ENCODE measurements around the gene ZNF765.
"Not testable (repeated sequence)": the region's sequence is repeated elsewhere in the genome, so short reads cannot be mapped to it uniquely, and the experiment has no call there.

ZNF765 gene

DNA sequence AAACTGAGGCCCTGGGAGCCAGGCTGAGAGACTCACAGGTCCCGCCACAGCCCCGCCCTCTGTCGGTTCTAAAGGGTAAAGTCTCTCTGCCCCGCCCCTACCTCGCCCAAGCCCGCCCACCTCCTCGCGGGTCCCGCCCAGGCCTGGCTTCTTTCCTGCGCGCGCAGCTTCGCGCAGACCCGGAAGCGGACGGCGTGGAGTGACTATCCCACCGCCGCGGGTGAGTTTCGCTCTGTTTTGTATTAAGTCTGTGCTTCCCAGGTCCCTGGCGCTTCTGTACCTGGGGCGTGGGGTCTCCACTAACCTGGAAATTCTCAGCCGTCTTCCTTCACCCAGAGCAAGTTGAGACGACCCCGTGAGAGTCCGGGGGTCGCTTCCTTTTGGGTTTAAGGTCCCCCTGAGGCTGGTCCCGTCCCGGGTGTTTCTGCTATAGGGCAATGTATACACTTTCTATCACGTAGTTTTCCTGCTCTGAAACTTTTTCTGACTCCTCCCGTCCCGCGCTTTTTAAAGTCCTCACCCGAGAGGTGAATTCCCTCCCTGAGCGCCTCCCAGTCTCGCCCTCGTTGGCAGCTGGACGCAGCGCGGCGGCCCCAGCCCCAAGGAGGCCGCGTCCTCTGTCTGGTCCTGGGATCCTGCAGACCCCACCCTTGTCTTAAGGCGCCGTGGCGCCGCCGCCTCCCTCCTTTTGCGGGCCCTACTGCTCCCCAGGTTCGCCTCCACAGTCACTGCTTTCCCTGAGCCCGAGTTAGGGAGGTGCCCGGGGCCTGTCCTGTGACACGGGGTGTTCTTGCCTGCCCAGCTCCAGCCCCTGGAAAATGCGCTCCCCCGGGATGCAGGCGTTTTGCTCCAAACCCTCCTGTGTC, at the start of gene ZNF765:
Gene ZNF765, plus strand, starts transcription at position 176 of the 866 bp plus-strand sequence. CDS start 2,867 bp downstream, outside the sequence.
- peak within 1 kb of the TSS; percentile 88 for H3K4me3 ChIP-seq (ENCODE audit: low read depth, low read length)
- DNase-seq (ENCODE audit: low read depth): peak; percentile 60
- TF ChIP-seq, protein P1, sequence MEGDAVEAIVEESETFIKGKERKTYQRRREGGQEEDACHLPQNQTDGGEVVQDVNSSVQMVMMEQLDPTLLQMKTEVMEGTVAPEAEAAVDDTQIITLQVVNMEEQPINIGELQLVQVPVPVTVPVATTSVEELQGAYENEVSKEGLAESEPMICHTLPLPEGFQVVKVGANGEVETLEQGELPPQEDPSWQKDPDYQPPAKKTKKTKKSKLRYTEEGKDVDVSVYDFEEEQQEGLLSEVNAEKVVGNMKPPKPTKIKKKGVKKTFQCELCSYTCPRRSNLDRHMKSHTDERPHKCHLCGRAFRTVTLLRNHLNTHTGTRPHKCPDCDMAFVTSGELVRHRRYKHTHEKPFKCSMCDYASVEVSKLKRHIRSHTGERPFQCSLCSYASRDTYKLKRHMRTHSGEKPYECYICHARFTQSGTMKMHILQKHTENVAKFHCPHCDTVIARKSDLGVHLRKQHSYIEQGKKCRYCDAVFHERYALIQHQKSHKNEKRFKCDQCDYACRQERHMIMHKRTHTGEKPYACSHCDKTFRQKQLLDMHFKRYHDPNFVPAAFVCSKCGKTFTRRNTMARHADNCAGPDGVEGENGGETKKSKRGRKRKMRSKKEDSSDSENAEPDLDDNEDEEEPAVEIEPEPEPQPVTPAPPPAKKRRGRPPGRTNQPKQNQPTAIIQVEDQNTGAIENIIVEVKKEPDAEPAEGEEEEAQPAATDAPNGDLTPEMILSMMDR (IDR thresholded peaks at IDR 0.05; ENCODE audit: control insufficient read depth, extremely low read depth, insufficient read depth): 0 out of 2 replicates have a peak, but pooled peaks have one; percentile 11

DNA sequence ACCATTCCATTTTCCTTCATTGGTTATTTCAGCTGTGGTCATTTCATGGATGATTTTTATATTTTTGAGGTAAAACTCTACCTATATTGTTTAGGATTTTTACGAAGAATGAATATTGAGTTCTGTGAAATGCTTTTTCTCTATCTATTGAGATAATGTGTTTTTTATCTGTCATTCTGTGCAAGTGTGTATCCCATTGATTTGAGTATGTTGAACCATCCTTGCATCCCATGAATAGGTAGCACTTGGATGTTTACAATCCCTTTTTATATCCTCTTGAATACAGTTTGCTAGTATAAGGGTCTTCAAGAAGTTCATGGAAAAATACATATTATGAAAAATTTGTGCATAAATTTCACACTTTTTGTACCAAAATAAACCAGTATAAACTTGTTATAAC, 39.2 kb upstream of the ZNF765 start:
- H3K4me3 ChIP-seq (ENCODE audit: low read depth, low read length): no peak overlapping the region
- TF ChIP-seq, protein P1 (IDR thresholded peaks at IDR 0.05; ENCODE audit: control insufficient read depth, extremely low read depth, insufficient read depth): no peak
- DNase-seq (ENCODE audit: low read depth): no peak

DNA sequence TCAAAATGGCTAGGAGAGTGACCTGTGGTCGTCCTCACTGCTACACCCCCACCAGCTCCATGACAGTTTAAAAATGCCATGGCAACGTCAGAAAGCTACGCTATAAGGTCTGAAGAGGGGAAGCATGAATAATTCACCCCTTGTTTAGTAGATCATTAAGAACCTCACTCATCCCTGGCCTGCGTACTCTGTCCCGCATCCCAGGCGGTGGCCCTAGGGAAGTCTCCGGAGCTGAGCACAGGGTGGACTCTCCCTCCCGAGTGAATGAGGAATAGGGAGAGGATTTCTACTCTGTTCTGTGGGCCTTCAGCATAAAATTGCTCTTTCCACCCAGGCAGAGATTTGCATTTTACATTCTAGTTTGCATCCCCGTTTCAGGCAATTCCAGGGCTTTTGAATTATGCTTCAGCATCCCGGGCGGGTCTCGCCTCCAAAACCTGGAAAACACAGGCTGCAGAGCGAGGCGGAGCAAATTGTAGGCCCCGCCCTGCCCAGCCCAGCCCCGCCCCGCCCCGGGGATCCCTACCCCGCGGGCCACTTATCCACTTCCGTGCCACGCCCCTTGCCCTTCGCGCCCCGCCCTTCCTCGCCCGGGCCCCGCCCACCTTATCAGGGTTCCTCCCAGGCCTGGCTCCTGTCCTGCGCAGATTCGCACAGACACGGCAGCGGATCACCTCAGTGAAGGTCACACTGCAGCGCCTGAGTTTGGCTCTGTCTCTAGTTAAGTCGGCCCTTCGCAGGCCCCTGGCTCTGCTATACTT, 36.9 kb upstream of the ZNF765 start:
- H3K4me3 ChIP-seq (ENCODE audit: low read depth, low read length): no peak overlapping the region
- TF ChIP-seq, protein P1 (IDR thresholded peaks at IDR 0.05; ENCODE audit: control insufficient read depth, extremely low read depth, insufficient read depth): no peak
- no peak for DNase-seq (ENCODE audit: low read depth)

DNA sequence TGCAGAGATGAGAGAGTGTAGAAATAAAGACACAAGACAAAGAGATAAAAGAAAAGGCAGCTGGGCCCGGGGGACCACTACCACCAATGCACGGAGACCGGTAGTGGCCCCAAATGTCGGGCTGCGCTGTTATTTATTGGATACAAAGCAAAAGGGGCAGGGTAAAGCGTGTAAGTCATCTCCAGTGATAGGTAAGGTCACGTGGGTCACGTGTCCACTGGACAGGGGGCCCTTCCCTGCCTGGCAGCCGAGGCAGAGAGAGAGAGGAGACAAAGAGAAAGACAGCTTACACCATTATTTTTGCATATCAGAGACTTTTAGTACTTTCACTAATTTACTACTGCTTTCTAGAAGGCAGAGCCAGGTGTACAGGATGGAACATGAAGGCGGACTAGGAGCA, 34.9 kb upstream of the ZNF765 start:
- DNase-seq (ENCODE audit: low read depth); H3K4me3 ChIP-seq (ENCODE audit: low read depth, low read length): not testable (repeated sequence)

DNA sequence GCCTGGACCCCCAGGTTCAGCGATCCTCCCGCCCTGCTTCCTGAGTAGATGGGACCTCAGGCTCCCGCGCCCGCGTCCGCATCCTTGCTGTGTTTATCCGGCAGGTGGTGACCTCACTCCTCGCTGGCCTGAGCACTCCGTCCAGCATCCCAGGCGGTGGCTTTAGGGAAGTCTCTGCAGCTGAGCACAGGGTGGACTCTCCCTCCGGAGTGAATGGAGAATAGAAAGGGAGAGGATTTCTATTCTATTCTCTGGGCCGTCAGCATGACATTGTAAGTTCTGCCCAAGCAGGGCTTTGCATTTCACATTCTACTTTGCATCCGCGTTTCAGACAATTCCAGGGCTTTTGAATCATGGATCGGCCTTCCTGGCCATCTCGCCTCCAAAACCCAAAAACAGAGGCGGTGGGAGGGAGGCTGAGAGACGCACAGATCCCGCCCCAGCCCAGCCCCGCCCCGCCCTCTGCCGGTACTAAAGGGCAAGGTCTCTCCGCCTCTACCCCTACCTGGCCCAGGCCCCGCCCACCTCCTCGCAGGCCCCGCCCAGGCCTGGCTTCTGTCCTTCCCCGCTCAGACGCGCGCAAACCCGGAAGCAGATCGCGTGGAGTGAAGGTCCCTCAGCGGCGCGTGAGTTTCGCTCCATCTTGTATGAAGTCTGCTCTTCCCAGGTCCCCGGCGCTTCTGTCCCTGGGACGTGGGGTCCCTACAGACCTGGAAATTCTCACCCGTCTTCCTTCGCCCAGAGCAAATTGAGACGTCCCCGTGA, 29.6 kb upstream of the ZNF765 start, which contains the start of gene ZNF525:
Gene ZNF525, plus strand, starts transcription at position 572 of the 765 bp plus-strand sequence. CDS start 6,577 bp downstream, outside the sequence.
- TF ChIP-seq, protein P1 (IDR thresholded peaks at IDR 0.05; ENCODE audit: control insufficient read depth, extremely low read depth, insufficient read depth): peak; percentile 43; the same call in 1 of the 2 replicates
- H3K4me3 ChIP-seq (ENCODE audit: low read depth, low read length): peak within 1 kb of the TSS; percentile 74
- DNase-seq (ENCODE audit: low read depth): peak; percentile 59

DNA sequence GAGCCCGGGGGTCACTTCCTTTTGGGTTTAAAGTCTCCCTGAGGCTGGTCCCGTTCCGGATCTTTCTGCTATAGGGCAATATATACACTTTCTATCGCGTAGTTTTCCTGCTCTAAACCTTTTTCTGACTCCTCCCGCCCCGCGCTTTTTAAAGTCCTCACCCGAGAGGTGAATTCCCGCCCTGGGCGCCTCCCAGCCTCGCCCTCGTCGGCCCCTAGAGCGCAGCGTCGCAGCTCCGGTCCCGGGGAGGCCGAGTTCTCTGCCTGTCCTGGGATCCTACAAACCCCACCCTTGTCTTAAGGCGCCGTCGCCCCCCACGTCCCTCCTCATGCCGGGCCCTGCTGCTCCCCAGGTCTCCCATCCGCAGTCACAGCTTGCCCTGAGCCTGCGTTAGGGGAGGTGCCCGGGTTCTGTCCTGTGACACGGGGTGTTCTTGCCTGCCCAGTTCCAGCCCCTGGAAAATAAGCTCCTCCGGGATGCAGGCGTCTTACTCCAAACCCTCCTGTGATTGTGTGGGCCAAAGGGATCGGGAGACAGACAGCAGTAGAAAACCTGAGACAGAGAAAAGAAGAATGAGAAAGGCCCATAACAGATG, 29.0 kb upstream of the ZNF765 start:
- TF ChIP-seq, protein P1 (IDR thresholded peaks at IDR 0.05; ENCODE audit: control insufficient read depth, extremely low read depth, insufficient read depth): no peak
- H3K4me3 ChIP-seq (ENCODE audit: low read depth, low read length): peak overlapping the region; percentile 74
- no peak for DNase-seq (ENCODE audit: low read depth)
